GM12878 (cell line): ENCODE measurements around the gene STOML2. TPM values are rescaled to one million over a fixed set of nuclear protein-coding genes. Genes with fewer than 3 reads are reported as not detected.
A peak's percentile ranks its signal among the peaks of the same experiment; 100 is the strongest.

Source experiments
- ATAC-seq: fragments of 200-7000 bp; cut with Tn5 transposase; 3 replicates; pipeline ENCODE4 v1.9.1; 2020; ENCODE audit warnings: mild to moderate bottlenecking, moderate library complexity
- BruUV-seq: library from RNA; stranded (reverse); fragments of 400-500 nt; replicated peaks from 2 replicates; lab custom pipeline; 2021; lab: Mats Ljungman, UMichigan
- CTCF ChIA-PET: fragments of 300-600 bp; sonication (Branson Sonifier 250); formaldehyde crosslinking; extraction: SDS; loops from one replicate; lab custom pipeline; 2021; ENCODE audit warnings: inconsistent platforms; lab: Yijun Ruan, JAX
- POLR2A ChIA-PET: fragments of 350-600 bp; formaldehyde crosslinking; extraction: SDS; loops from one replicate; lab custom pipeline; 2021; ENCODE audit warnings: inconsistent platforms; lab: Charles Lee
- RAD21 ChIA-PET: fragments of 300-600 bp; sonication (Branson Sonifier 250); formaldehyde crosslinking; loops from one replicate; lab custom pipeline; 2023; ENCODE audit warnings: antibody characterized with exemption; ENCODE audit not compliant: unreplicated experiment; lab: Charles Lee
- SMC1A ChIA-PET: fragments of 300-600 bp; sonication (Branson Sonifier 250); formaldehyde crosslinking; loops from one replicate; lab custom pipeline; 2023; ENCODE audit not compliant: unreplicated experiment, uncharacterized antibody; lab: Charles Lee
- DNase-seq: peaks from one replicate; pipeline ENCODE4 v3.0.0-alpha.2; 2011; ENCODE audit warnings: low read depth, low spot score
- FAIRE-seq: peaks from 3 replicates; lab custom pipeline; 2011; peaks lifted over from hg19 to GRCh38; lab: Jason Lieb, UNC
- H2AFZ ChIP-seq: 2 replicates; pipeline ENCODE4 v1.6.0; 2011; ENCODE audit warnings: low read depth, low read length, control low read depth; ENCODE audit not compliant: control insufficient read depth
- H3K27ac ChIP-seq: 2 replicates; pipeline ENCODE4 v1.5.1; 2011; ENCODE audit warnings: control low read depth; ENCODE audit not compliant: control insufficient read depth, insufficient read depth
- H3K27me3 ChIP-seq, 2 experiments: replicated peaks in 1 of 2; 2 replicates each; pipeline versions ENCODE4 v1.6.0 to v1.6.1; 2011; ENCODE audit warnings: low read length in 1 of 2; ENCODE audit not compliant: control insufficient read depth in 2 of 2, insufficient read depth in 2 of 2
- H3K36me3 ChIP-seq, 2 experiments: 2 replicates each; pipeline ENCODE4 v1.5.1; 2011; ENCODE audit warnings: low read length in 1 of 2; ENCODE audit not compliant: control insufficient read depth in 2 of 2, insufficient read depth in 2 of 2
- H3K4me1 ChIP-seq: 2 replicates; pipeline ENCODE4 v1.6.1; 2011; ENCODE audit warnings: mild to moderate bottlenecking, low read length, moderate library complexity, mixed read lengths; ENCODE audit not compliant: control insufficient read depth, insufficient read depth
- H3K4me2 ChIP-seq: 2 replicates; pipeline ENCODE4 v1.6.0; 2011; ENCODE audit warnings: control low read depth; ENCODE audit not compliant: control insufficient read depth, insufficient read depth
- H3K4me3 ChIP-seq: fragments of 200-600 bp; sonication (generic); 2 replicates; pipeline ENCODE4 v1.5.1; 2016
- H3K79me2 ChIP-seq: 2 replicates; pipeline ENCODE4 v1.6.0; 2011; ENCODE audit warnings: low read length; ENCODE audit not compliant: control insufficient read depth, insufficient read depth
- H3K9ac ChIP-seq: 2 replicates; pipeline ENCODE4 v1.8.0; 2011; ENCODE audit warnings: low read length, control low read depth, mixed read lengths; ENCODE audit not compliant: control insufficient read depth, insufficient read depth
- H3K9me3 ChIP-seq: replicated peaks from 3 replicates; pipeline ENCODE4 v1.5.1; 2011; ENCODE audit warnings: mild to moderate bottlenecking, low read length; ENCODE audit not compliant: control insufficient read depth, insufficient read depth
- H4K20me1 ChIP-seq: 2 replicates; pipeline ENCODE4 v1.6.0; 2011; ENCODE audit not compliant: control insufficient read depth, insufficient read depth
- ATF7 ChIP-seq: fragments of 450-650 bp; IDR thresholded peaks from 2 replicates; pipeline ENCODE4 v1.6.1; 2016; ENCODE audit warnings: low read depth, mild to moderate bottlenecking
- EP300 ChIP-seq, 2 experiments: fragments of 150-350 bp in 1 of 2; IDR thresholded peaks; 2 replicates each; pipeline ENCODE4 v1.6.1; 2011 to 2012; ENCODE audit warnings: low read depth in 2 of 2, low read length in 2 of 2, borderline replicate concordance in 1 of 2, improper control_type of control experiment in 1 of 2, inconsistent platforms in 1 of 2; ENCODE audit not compliant: control insufficient read depth in 1 of 2
- HDAC6 ChIP-seq: fragments of 200-600 bp; sonication (generic); IDR thresholded peaks from one replicate; pipeline ENCODE4 v1.8.0; 2017; ENCODE audit warnings: antibody characterized with exemption; ENCODE audit not compliant: unreplicated experiment
- PML ChIP-seq: IDR thresholded peaks from 2 replicates; pipeline ENCODE4 v1.6.1; 2012; ENCODE audit warnings: low read length, inconsistent platforms
- ZBTB33 ChIP-seq: fragments of 450-650 bp; IDR thresholded peaks from 2 replicates; pipeline ENCODE4 v1.6.1; 2017; ENCODE audit warnings: mild to moderate bottlenecking
- WGBS: methylation state at CpG from one replicate; pipeline ENCODE4 v1.1.6; 2016; ENCODE audit warnings: low lambda C conversion rate; ENCODE audit not compliant: insufficient replicate concordance, insufficient coverage; ENCODE audit errors: missing lambda C conversion rate; 5-methylcytosine and 5-hydroxymethylcytosine counted together
- in situ Hi-C: fragments of 300-500 bp; cut with MboI; formaldehyde crosslinking; loops from 9 replicates; pipeline ENCODE4 v1.14.3; 2018; ENCODE audit warnings: mixed read lengths
- intact Hi-C: fragments of 100-400 bp; cut with micrococcal nuclease; formaldehyde crosslinking; loops from one replicate; pipeline ENCODE4 v1.14.2; 2022; ENCODE audit not compliant: unreplicated experiment
- polyA plus RNA-seq, 11 experiments: library from polyadenylated mRNA; depleted of rRNA in 4 of 11; unstranded in 6 of 11; stranded (reverse) in 5 of 11; fragments of >200 nt; fragmentation: Nextera tagmentation in 4 of 11; fragmentation: Illumina TruSeq in 1 of 11; extraction: Ambion mirVana in 4 of 11; extraction: Trizol in 1 of 11; gene quantifications; 1 replicate in 1 of 11; 2 replicates in 10 of 11; pipeline versions ENCODE4 v1.2.1 to v1.2.3, GENCODE V29; 2011 to 2016; ENCODE audit warnings: inconsistent platforms in 2 of 11, missing spikeins in 2 of 11, low read depth in 1 of 11
- total RNA-seq, 4 experiments: library from RNA; depleted of rRNA in 3 of 4; stranded (reverse); fragments of >200 nt in 3 of 4; fragmentation: Illumina TruSeq in 1 of 4; extraction: Trizol in 1 of 4; gene quantifications; 2 replicates each; pipeline versions ENCODE4 v1.2.1 to v1.2.3, GENCODE V29; 2013 to 2021
- TF ChIP-seq, protein P1 (sequence below): fragments of 450-650 bp; IDR thresholded peaks from 2 replicates; pipeline ENCODE4 v1.6.1; 2017; ENCODE audit warnings: low read depth, mild to moderate bottlenecking, moderate library complexity
- TF ChIP-seq, protein P2 (sequence below): fragments of 450-650 bp; IDR thresholded peaks from 2 replicates; pipeline ENCODE4 v1.6.1; 2018; ENCODE audit warnings: borderline replicate concordance, mild to moderate bottlenecking; ENCODE audit not compliant: partially characterized antibody

The STOML2 gene
- total and polyA plus RNA-seq, 10 of the 15 experiments (the other 5 are each of a cell fraction or from before 2014, with no cell fraction given) = 112 to 284 (median 207) TPM

- TF ChIP-seq EP300 (IDR thresholded peaks at IDR 0.05; ENCODE audit: borderline replicate concordance in 1 of 2, control insufficient read depth in 1 of 2, low read depth in 2 of 2, low read length in 2 of 2) = no peak
- TF ChIP-seq, protein P1, sequence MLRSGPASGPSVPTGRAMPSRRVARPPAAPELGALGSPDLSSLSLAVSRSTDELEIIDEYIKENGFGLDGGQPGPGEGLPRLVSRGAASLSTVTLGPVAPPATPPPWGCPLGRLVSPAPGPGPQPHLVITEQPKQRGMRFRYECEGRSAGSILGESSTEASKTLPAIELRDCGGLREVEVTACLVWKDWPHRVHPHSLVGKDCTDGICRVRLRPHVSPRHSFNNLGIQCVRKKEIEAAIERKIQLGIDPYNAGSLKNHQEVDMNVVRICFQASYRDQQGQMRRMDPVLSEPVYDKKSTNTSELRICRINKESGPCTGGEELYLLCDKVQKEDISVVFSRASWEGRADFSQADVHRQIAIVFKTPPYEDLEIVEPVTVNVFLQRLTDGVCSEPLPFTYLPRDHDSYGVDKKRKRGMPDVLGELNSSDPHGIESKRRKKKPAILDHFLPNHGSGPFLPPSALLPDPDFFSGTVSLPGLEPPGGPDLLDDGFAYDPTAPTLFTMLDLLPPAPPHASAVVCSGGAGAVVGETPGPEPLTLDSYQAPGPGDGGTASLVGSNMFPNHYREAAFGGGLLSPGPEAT = no peak
- no peak for TF ChIP-seq ATF7
Measured at GRCh38 chr9:35103660-35104191, 795 bp upstream of the STOML2 start (continued).

- no peak for DNase-seq
- Histone ChIP-seq H3K27ac (peak overlapping the region; percentile 88), H4K20me1 (no peaks in the 10 kb centered on the region), H3K4me1 (peaks cover 5% of the 10 kb centered on the region), H3K27me3 (no peaks in the 10 kb centered on the region), H3K4me3 (peak overlapping the region; percentile 79), H3K4me2 (peak overlapping the region; percentile 88), H3K79me2 (peaks cover 14% of the 10 kb centered on the region), H2AFZ (peak overlapping the region; percentile 82), H3K9ac (peak overlapping the region; percentile 93), H3K36me3 (peaks cover 9 to 16% of the 10 kb centered on the region in 2 experiments), H3K9me3 (no peaks in the 10 kb centered on the region)
- FAIRE-seq = no peak
- intact Hi-C loops (loop anchor here (2.0 kb wide), 1 partner anchor 24 kb away; the partner anchor contains the start of gene FANCG), in situ Hi-C loops (loop anchor here (10.0 kb wide), 2 partner anchors 632 to 712 kb away; partner anchors contain the start of genes CREB3, HINT2, SPAG8 and TLN1)
- WGBS = 4% methylated on average over 10 of the region's 10 CpGs
- ChIA-PET RAD21 (interaction anchor here (1.0 to 1.4 kb wide), 6 partner anchors 9 to 451 kb away, joined by 3 to 6 read pairs (median 4); partner anchors contain the start of gene FANCG), CTCF (interaction anchor here (0.8 to 2.5 kb wide), 3 partner anchors 12 to 530 kb away, joined by 3 to 11 read pairs (median 4); partner anchors contain the start of gene VCP), POLR2A (interaction anchor here (0.5 to 3.5 kb wide), 5 partner anchors 9 to 30 kb away, joined by 4 to 27 read pairs (median 14); partner anchors contain the start of genes ATOSB, FANCG and VCP), SMC1A (interaction anchor here (0.9 to 1.5 kb wide), 4 partner anchors 10 to 158 kb away, joined by 3 to 5 read pairs (median 4); no protein-coding TSS in a partner anchor)
- TSS peak; percentile 83 for BruUV-seq
- peak; percentile 56 for ATAC-seq
- TF ChIP-seq, protein P2, sequence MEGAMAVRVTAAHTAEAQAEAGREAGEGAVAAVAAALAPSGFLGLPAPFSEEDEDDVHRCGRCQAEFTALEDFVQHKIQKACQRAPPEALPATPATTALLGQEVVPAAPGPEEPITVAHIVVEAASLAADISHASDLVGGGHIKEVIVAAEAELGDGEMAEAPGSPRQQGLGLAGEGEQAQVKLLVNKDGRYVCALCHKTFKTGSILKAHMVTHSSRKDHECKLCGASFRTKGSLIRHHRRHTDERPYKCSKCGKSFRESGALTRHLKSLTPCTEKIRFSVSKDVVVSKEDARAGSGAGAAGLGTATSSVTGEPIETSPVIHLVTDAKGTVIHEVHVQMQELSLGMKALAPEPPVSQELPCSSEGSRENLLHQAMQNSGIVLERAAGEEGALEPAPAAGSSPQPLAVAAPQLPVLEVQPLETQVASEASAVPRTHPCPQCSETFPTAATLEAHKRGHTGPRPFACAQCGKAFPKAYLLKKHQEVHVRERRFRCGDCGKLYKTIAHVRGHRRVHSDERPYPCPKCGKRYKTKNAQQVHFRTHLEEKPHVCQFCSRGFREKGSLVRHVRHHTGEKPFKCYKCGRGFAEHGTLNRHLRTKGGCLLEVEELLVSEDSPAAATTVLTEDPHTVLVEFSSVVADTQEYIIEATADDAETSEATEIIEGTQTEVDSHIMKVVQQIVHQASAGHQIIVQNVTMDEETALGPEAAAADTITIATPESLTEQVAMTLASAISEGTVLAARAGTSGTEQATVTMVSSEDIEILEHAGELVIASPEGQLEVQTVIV = no peak
- TF ChIP-seq, protein P1 = no peak
- no peak for TF ChIP-seq ZBTB33
- no peak for TF ChIP-seq PML
- no peak for TF ChIP-seq HDAC6
Measured at GRCh38 chr9:35102465-35102768, 514 bp downstream of the STOML2 start.
